Pancreas (tissue), 10 donors: ENCODE data around the gene ERBB4. TPM values are rescaled to one million over a fixed set of nuclear protein-coding genes. Genes with fewer than 3 reads are reported as not detected.
"Not testable (repeated sequence)": the region's sequence is repeated elsewhere in the genome, so short reads cannot be mapped to it uniquely, and the experiment has no call there.

ENCODE experiments used
- ATAC-seq, 4 donors: fragments of 200-7000 bp; cut with Tn5 transposase; one replicate each; pipeline versions ENCODE4 v1.8.0 to v1.9.1; 2020; ENCODE audit warnings: mild to moderate bottlenecking in 4 of 4, moderate library complexity in 4 of 4
- DNase-seq, 6 donors: peaks; one replicate each; pipeline ENCODE4 v3.0.0-alpha.2; 2020
- FAIRE-seq: peaks from 2 replicates; lab custom pipeline; 2012; peaks lifted over from hg19 to GRCh38; lab: Jason Lieb, UNC
- H3K27ac ChIP-seq, 4 donors: fragments of 200-600 bp; sonication (generic); 1 replicate in 3 of 4; 2 replicates in 1 of 4; pipeline versions ENCODE4 v1.5.0 to v1.8.0; 2020
- H3K27me3 ChIP-seq, 4 donors: fragments of 200-600 bp; one replicate each; pipeline ENCODE4 v1.8.0; 2021
- H3K36me3 ChIP-seq, 3 donors: fragments of 200-600 bp; sonication (generic) in 1 of 3; one replicate each; pipeline versions ENCODE4 v1.5.0 to v1.8.0; 2020 to 2021
- H3K4me1 ChIP-seq, 3 donors: fragments of 200-600 bp; one replicate each; pipeline ENCODE4 v1.8.0; 2021
- H3K4me3 ChIP-seq, 4 donors: fragments of 200-600 bp; sonication (generic) in 2 of 4; one replicate each; pipeline versions ENCODE4 v1.5.0 to v1.8.0; 2020 to 2021
- H3K9me3 ChIP-seq, 4 donors: fragments of 200-600 bp; one replicate each; pipeline ENCODE4 v1.8.0; 2021
- CTCF ChIP-seq, 4 donors: fragments of 200-600 bp; sonication (generic) in 3 of 4; IDR thresholded peaks; one replicate each; pipeline versions ENCODE4 v1.5.0 to v1.8.0; 2021; ENCODE audit warnings: antibody characterized with exemption in 4 of 4
- WGBS, 2 donors: extraction: QIAGEN DNeasy Blood & Tissue Kit; methylation state at CpG; one replicate each; pipeline ENCODE4 v1.1.7; 2013; 5-methylcytosine and 5-hydroxymethylcytosine counted together
- intact Hi-C, 3 donors: fragments of 100-400 bp; cut with DNase I; formaldehyde crosslinking; loops; one replicate each; pipeline versions ENCODE4 v1.11.1 to v1.14.2; 2022
- polyA plus RNA-seq, 2 donors: library from polyadenylated mRNA; stranded (reverse); fragments of 200-250 nt; gene quantifications; one replicate each; pipeline ENCODE4 v1.2.3, GENCODE V29; 2013
- total RNA-seq, 6 donors: library from RNA; stranded (reverse); fragmentation: NEBNext Ultra II Directional in 4 of 6; extraction: Animal tissue kit (Norgen Biotek cat#: 25700) in 4 of 6; gene quantifications; one replicate each; pipeline versions ENCODE4 v1.2.1 to v1.2.4, GENCODE V29; 2021 to 2023
- donor health status: healthy with polysubstance abuse.
- donor health status: DM: no; HTN: no; CAD: no; lungs with moderate emphysema.
- donor health status: DM: no; HTN: no; CAD: no.
- donor health status: control.
- donor health status: control.
- donor health status: Bipolar disorder and iron deficiency.
- donor health status: DM: yes; HTN: yes; CAD: no.
- donor health status: DM: no; HTN: no; CAD: no.
- donor health status: DM: no; HTN: no; CAD: no.
- donor health status: DM: yes; HTN: yes; CAD: no.

ERBB4 gene
- total and polyA plus RNA-seq, 8 donors, result 0.30 to 5.0 (median 3.3) TPM

- no peak for TF ChIP-seq CTCF (IDR thresholded peaks at IDR 0.05)
- DNase-seq, result no peak
- no peaks in the 10 kb centered on the region for H3K9me3 ChIP-seq
- no peaks in the 10 kb centered on the region for H3K36me3 ChIP-seq
- WGBS, 2 donors, result 90 to 94% methylated on average over 3 of the region's 3 CpGs
- no peak overlapping the region for H3K4me3 ChIP-seq
- no peaks in the 10 kb centered on the region for H3K4me1 ChIP-seq
- no peak for ATAC-seq
- H3K27me3 ChIP-seq, result no peaks in the 10 kb centered on the region
- intact Hi-C loops, result no loop called here
- no peak overlapping the region for H3K27ac ChIP-seq
- no peak for FAIRE-seq
Observed at GRCh38 chr2:211599146-211599545, 939.5 kb downstream of the ERBB4 start.

DNA sequence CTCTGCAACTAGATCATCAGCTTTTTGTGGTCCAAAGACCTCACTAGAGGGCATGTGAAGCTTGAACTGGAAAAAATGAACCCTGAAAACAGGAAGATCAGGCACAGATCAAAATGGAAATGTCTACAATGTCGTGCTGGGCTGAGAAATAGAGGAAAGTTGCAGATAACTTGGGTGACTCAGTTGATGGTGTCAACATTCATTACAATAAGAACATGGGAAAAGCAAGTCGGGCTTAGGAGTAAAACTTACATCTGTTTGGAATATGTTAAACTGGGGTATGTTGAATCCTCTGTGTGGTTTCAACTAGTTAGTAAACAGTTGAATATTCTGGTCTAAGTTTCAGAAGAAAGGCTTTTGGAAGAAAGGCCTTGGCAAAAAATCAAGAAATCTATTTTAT lies 940.4 kb downstream of the ERBB4 start:
- 60 to 65% methylated on average over 2 of the region's 2 CpGs for WGBS, 2 donors
- H3K4me1 ChIP-seq, result no peaks in the 10 kb centered on the region
- H3K4me3 ChIP-seq, result no peak overlapping the region
- no peak for TF ChIP-seq CTCF (IDR thresholded peaks at IDR 0.05)
- H3K9me3 ChIP-seq, result no peaks in the 10 kb centered on the region
- no peak overlapping the region for H3K27ac ChIP-seq
- H3K27me3 ChIP-seq, result no peaks in the 10 kb centered on the region
- no peaks in the 10 kb centered on the region for H3K36me3 ChIP-seq
- ATAC-seq (no peak), DNase-seq (no peak), FAIRE-seq (no peak)
- intact Hi-C loops, result no loop called here

GRCh38 chr2:211592006-211592405 lies 946.6 kb downstream of the ERBB4 start:
- DNase-seq, H3K27ac ChIP-seq, H3K9me3 ChIP-seq, FAIRE-seq, H3K36me3 ChIP-seq, H3K4me3 ChIP-seq, ATAC-seq, H3K27me3 ChIP-seq, intact Hi-C loops, H3K4me1 ChIP-seq: not testable (repeated sequence)
- 10% methylated on average over 12 of the region's 12 CpGs for WGBS, 2 donors

GRCh38 chr2:211591426-211591825 lies 947.2 kb downstream of the ERBB4 start:
- no peaks in the 10 kb centered on the region for H3K4me1 ChIP-seq
- H3K27ac ChIP-seq, result no peak overlapping the region
- ATAC-seq (peak in 1 of 4 donors; percentile 8), DNase-seq (no peak), FAIRE-seq (no peak)
- WGBS, 2 donors, result 41 to 53% methylated on average over 2 of the region's 2 CpGs
- H3K27me3 ChIP-seq, result no peaks in the 10 kb centered on the region
- TF ChIP-seq CTCF (IDR thresholded peaks at IDR 0.05), result no peak
- no peak overlapping the region for H3K4me3 ChIP-seq
- H3K9me3 ChIP-seq, result no peaks in the 10 kb centered on the region
- intact Hi-C loops, result no loop called here
- H3K36me3 ChIP-seq, result no peaks in the 10 kb centered on the region

GRCh38 chr2:211568439-211568838 lies 970.2 kb downstream of the ERBB4 start:
- WGBS, 2 donors, result 82 to 84% methylated on average over 3 of the region's 3 CpGs
- no peaks in the 10 kb centered on the region for H3K27me3 ChIP-seq
- no peak for TF ChIP-seq CTCF (IDR thresholded peaks at IDR 0.05)
- H3K4me1 ChIP-seq, result no peaks in the 10 kb centered on the region
- no peak overlapping the region for H3K4me3 ChIP-seq
- H3K36me3 ChIP-seq, result no peaks in the 10 kb centered on the region
- DNase-seq (no peak), FAIRE-seq (no peak), ATAC-seq (no peak)
- no peak overlapping the region for H3K27ac ChIP-seq
- H3K9me3 ChIP-seq, result no peaks in the 10 kb centered on the region
- intact Hi-C loops, result no loop called here
